Activated B cell treated with CpG ODN at 0.5 μM for 24 hours (primary cell): Measurements from ENCODE around the gene ARHGAP26. TPM values are rescaled to one million over a fixed set of nuclear protein-coding genes. Genes with fewer than 3 reads are reported as not detected.

Experiments used
- ATAC-seq: fragments of 200-7000 bp; cut with Tn5 transposase; one replicate; pipeline ENCODE4 v1.10.0; 2021; ENCODE audit warnings: low read depth, mild to moderate bottlenecking, moderate library complexity
- CTCF ChIA-PET: fragments of 350-600 bp; sonication (Branson Sonifier 250); formaldehyde crosslinking; loops from one replicate; lab custom pipeline; 2021; ENCODE audit warnings: antibody characterized with exemption; lab: Charles Lee
- POLR2A ChIA-PET: fragments of 350-600 bp; sonication (Branson Sonifier 250); formaldehyde crosslinking; loops from one replicate; lab custom pipeline; 2021; ENCODE audit warnings: antibody characterized with exemption; lab: Charles Lee
- DNase-seq: peaks from one replicate; pipeline ENCODE4 v3.0.0; 2022
- H3K27ac Mint-ChIP-seq: one replicate; pipeline ENCODE4 v1.8.0; 2020; ENCODE audit warnings: mixed read lengths
- H3K27me3 Mint-ChIP-seq: one replicate; pipeline ENCODE4 v1.8.0; 2021; ENCODE audit warnings: mixed read lengths
- H3K36me3 Mint-ChIP-seq: one replicate; pipeline ENCODE4 v1.8.0; 2021; ENCODE audit warnings: low read depth, mixed read lengths
- H3K4me1 Mint-ChIP-seq: one replicate; pipeline ENCODE4 v1.8.0; 2021; ENCODE audit warnings: mixed read lengths
- H3K4me3 Mint-ChIP-seq: one replicate; pipeline ENCODE4 v1.8.0; 2020; ENCODE audit warnings: mild to moderate bottlenecking, mixed read lengths
- H3K9me3 Mint-ChIP-seq: one replicate; pipeline ENCODE4 v1.8.0; 2020; ENCODE audit warnings: mixed read lengths
- CTCF ChIP-seq: fragments of 200-600 bp; IDR thresholded peaks from one replicate; pipeline ENCODE4 v1.8.0; 2022; ENCODE audit warnings: antibody characterized with exemption, mild to moderate bottlenecking
- intact Hi-C: fragments of 100-400 bp; cut with micrococcal nuclease; formaldehyde crosslinking; loops from one replicate; pipeline ENCODE4 v1.15.1; 2024
- total RNA-seq: library from RNA; stranded (reverse); gene quantifications from 2 replicates; pipeline ENCODE4 v1.2.3, GENCODE V29; 2022

ARHGAP26 gene
- total RNA-seq, 1 donor from 2014 or later = 20.9 TPM

DNA sequence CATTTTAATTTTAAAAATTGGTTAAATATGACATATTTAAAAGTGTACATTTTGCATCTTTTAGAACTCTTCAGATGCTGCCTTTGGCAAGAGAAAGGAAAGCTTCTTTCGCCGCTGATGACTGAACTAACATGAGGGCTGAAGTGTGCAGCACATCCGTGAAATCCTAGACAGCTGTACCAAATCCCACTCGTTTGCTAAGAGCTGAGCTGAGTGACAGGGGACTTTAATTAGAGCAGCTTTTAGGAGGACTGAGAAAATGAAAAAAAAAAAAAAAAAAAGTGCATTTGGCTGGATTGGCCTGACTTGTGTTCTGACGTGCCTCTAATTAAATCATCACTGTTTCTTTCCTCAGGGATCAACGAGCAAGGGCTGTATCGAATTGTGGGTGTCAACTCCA, 271.3 kb downstream of the ARHGAP26 start:
- peaks cover 3% of the 10 kb centered on the region for H3K4me1 Mint-ChIP-seq
- no peaks in the 10 kb centered on the region for H3K9me3 Mint-ChIP-seq
- H3K36me3 Mint-ChIP-seq = peaks cover 21% of the 10 kb centered on the region
- CTCF ChIA-PET = no interaction called here
- no peak overlapping the region for H3K27ac Mint-ChIP-seq
- POLR2A ChIA-PET = interaction anchor here (0.6 kb wide), 1 partner anchor 19 kb away, joined by 3 read pairs; no protein-coding TSS in a partner anchor
- no peak overlapping the region for H3K4me3 Mint-ChIP-seq
- DNase-seq (no peak), ATAC-seq (no peak)
- H3K27me3 Mint-ChIP-seq = no peaks in the 10 kb centered on the region
- intact Hi-C loops = no loop called here
- no peak for TF ChIP-seq CTCF

DNA sequence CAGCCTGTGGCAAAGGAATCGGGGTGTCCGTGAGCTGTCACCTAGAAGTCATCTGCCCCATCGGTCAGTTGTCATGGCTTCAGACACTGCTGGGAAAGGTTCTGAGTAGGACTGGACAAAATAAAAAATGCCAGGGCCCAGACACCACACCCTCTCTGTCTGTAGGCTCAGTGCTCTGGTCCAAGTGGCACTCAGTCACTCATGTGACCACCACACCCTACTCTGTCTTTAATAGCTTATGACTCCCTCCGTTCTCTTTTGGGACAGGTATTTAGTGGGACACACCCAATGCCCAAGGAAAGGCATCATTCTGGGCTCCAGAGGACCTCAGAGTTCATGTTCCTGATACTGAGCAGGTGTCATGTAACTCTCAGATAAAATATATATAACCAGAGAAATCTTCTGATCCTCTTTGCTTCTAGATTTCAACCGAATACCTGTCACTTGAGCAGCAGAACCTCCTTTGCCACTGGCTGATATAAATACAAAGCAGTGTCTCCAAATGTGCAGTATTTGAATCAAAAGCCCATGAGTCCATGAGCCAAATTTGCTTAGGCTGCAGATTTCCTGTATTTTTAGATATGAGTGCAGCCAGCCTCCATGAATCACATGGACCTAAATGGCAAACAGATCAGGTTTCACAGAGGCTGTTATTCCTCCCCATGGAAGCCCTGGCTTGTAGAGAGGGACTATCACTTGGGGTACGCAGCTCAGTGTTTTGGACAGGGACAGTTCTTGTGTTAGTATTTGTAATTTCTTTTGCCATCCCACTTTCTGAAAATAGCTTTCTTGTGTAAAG, 272.0 kb downstream of the ARHGAP26 start:
- Mint-ChIP-seq H3K27me3 (no peaks in the 10 kb centered on the region), H3K27ac (no peak overlapping the region), H3K4me3 (no peak overlapping the region), H3K4me1 (no peaks in the 10 kb centered on the region), H3K36me3 (peaks cover 21% of the 10 kb centered on the region), H3K9me3 (no peaks in the 10 kb centered on the region)
- ATAC-seq (no peak), DNase-seq (no peak)
- intact Hi-C loops = no loop called here
- no peak for TF ChIP-seq CTCF
- POLR2A ChIA-PET = no interaction called here
- CTCF ChIA-PET = no interaction called here

GRCh38 chr5:143044265-143044664, 274.1 kb downstream of the ARHGAP26 start:
- H3K27me3 Mint-ChIP-seq = no peaks in the 10 kb centered on the region
- no peaks in the 10 kb centered on the region for H3K9me3 Mint-ChIP-seq
- ChIA-PET CTCF (interaction anchor here (1.2 kb wide), 1 partner anchor 40 kb away, joined by 3 read pairs; no protein-coding TSS in a partner anchor), POLR2A (no interaction called here)
- peaks cover 21% of the 10 kb centered on the region for H3K36me3 Mint-ChIP-seq
- no peak for TF ChIP-seq CTCF
- H3K27ac Mint-ChIP-seq = no peak overlapping the region
- no peak overlapping the region for H3K4me3 Mint-ChIP-seq
- no peaks in the 10 kb centered on the region for H3K4me1 Mint-ChIP-seq
- intact Hi-C loops = no loop called here
- ATAC-seq (no peak), DNase-seq (no peak)

GRCh38 chr5:143045062-143045461, 274.9 kb downstream of the ARHGAP26 start:
- Mint-ChIP-seq H3K27ac (no peak overlapping the region), H3K4me3 (no peak overlapping the region), H3K4me1 (no peaks in the 10 kb centered on the region), H3K36me3 (peaks cover 21% of the 10 kb centered on the region), H3K9me3 (no peaks in the 10 kb centered on the region), H3K27me3 (no peaks in the 10 kb centered on the region)
- TF ChIP-seq CTCF = no peak
- ATAC-seq (no peak), DNase-seq (no peak)
- CTCF ChIA-PET = interaction anchor here (1.2 kb wide), 1 partner anchor 41 kb away, joined by 3 read pairs; no protein-coding TSS in a partner anchor
- POLR2A ChIA-PET = no interaction called here
- intact Hi-C loops = no loop called here

GRCh38 chr5:143046314-143046713, 276.1 kb downstream of the ARHGAP26 start:
- H3K27ac Mint-ChIP-seq = no peak overlapping the region
- no peak overlapping the region for H3K4me3 Mint-ChIP-seq
- no peaks in the 10 kb centered on the region for H3K4me1 Mint-ChIP-seq
- H3K36me3 Mint-ChIP-seq = peaks cover 21% of the 10 kb centered on the region
- H3K9me3 Mint-ChIP-seq = no peaks in the 10 kb centered on the region
- ATAC-seq = no peak
- no peak for DNase-seq
- CTCF ChIA-PET = no interaction called here
- POLR2A ChIA-PET = no interaction called here
- intact Hi-C loops = no loop called here
- TF ChIP-seq CTCF = no peak
- no peaks in the 10 kb centered on the region for H3K27me3 Mint-ChIP-seq
